ACC112 (cell line): ENCODE results near the gene GRP.

ENCODE experiments used
- H2AFZ ChIP-seq: fragments of 200-600 bp; sonication (generic); one replicate; pipeline ENCODE4 v1.6.0; 2017; ENCODE audit warnings: antibody characterized with exemption, low read length; ENCODE audit not compliant: unreplicated experiment
- H3K27ac ChIP-seq: fragments of 200-600 bp; sonication (generic); 2 replicates; pipeline ENCODE4 v1.5.1; 2014; ENCODE audit warnings: low read depth, mild to moderate bottlenecking, antibody characterized with exemption, low read length, moderate library complexity
- H3K27me3 ChIP-seq: fragments of 200-600 bp; sonication (generic); 2 replicates; pipeline ENCODE4 v1.6.1; 2014; ENCODE audit warnings: mild to moderate bottlenecking, antibody characterized with exemption, low read length, moderate library complexity, mixed read lengths; ENCODE audit not compliant: insufficient read depth
- H3K36me3 ChIP-seq: fragments of 200-600 bp; sonication (generic); 2 replicates; pipeline ENCODE4 v1.6.1; 2016; ENCODE audit warnings: mild to moderate bottlenecking, antibody characterized with exemption, low read length, moderate library complexity, mixed read lengths; ENCODE audit not compliant: insufficient read depth
- H3K4me1 ChIP-seq: fragments of 200-600 bp; sonication (generic); one replicate; pipeline ENCODE4 v1.6.1; 2016; ENCODE audit warnings: low read length, mixed read lengths; ENCODE audit not compliant: insufficient read depth, unreplicated experiment, control insufficient read depth
- H3K4me3 ChIP-seq: fragments of 200-600 bp; sonication (generic); 2 replicates; pipeline ENCODE4 v1.5.1; 2014; ENCODE audit warnings: mild to moderate bottlenecking, low read depth, low read length
- H3K79me2 ChIP-seq: fragments of 200-600 bp; sonication (generic); one replicate; pipeline ENCODE4 v1.6.0; 2016; ENCODE audit warnings: low read length; ENCODE audit not compliant: control insufficient read depth, unreplicated experiment, insufficient read depth

The GRP gene

DNA sequence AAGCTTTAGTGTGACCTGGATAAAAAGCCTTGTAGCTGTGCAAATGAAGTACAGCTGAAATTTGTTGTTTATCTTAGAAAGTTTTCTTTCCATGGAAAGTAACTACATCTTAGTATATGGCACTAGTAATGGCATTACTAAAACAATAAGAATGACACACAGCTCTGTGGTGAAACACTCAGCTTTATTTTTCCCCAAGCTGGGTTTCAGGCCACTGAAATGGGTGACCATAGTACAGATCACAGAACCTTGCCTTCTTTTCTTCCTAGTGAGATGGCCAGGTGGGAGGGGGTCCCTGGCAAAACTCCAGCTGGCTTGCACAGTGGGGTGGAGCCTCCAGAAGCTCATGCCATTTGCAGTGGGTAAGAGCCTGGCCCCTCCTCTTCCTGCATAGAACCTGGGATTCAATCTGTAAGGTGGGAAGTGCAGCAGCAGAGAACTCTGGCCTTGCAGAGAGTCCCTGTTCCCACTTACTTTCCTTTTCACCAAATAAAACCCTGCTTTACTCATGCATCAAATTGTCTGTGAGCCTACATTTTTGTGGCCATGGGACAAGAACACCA, 17.6 kb upstream of the GRP start:
- H3K27ac ChIP-seq, result no peak overlapping the region
- no peak overlapping the region for H2AFZ ChIP-seq

DNA sequence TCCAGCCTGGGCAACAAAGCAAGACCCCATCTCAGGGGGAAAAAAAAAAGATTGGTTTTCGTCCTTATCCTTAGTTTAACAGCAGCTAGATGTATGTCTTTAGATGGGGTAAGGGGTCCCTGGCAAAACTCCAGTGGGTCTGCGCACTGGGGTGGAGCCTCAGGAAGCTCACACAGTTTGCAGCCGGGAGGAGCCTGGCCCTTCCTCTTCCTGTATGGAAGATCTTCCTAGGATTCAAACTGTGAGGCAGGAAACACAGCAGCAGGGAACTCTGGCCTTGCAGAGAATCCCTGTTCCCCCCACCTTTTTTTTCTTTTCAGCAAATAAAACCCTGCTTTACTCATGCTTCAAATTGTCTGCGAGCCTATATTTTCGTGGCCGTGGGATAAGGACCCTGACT, 12.5 kb upstream of the GRP start:
- Histone ChIP-seq H3K36me3 (no peaks in the 10 kb centered on the region), H3K4me1 (no peaks in the 10 kb centered on the region), H3K27me3 (peaks cover 96% of the 10 kb centered on the region), H3K4me3 (no peak overlapping the region), H2AFZ (no peak overlapping the region), H3K79me2 (no peaks in the 10 kb centered on the region), H3K27ac (no peak overlapping the region)

More for the DNA sequence above, 17.6 kb upstream of the GRP start:
- Histone ChIP-seq H3K4me3 (no peak overlapping the region), H3K36me3 (no peaks in the 10 kb centered on the region), H3K79me2 (no peaks in the 10 kb centered on the region), H3K4me1 (no peaks in the 10 kb centered on the region), H3K27me3 (peaks cover 87% of the 10 kb centered on the region)

DNA sequence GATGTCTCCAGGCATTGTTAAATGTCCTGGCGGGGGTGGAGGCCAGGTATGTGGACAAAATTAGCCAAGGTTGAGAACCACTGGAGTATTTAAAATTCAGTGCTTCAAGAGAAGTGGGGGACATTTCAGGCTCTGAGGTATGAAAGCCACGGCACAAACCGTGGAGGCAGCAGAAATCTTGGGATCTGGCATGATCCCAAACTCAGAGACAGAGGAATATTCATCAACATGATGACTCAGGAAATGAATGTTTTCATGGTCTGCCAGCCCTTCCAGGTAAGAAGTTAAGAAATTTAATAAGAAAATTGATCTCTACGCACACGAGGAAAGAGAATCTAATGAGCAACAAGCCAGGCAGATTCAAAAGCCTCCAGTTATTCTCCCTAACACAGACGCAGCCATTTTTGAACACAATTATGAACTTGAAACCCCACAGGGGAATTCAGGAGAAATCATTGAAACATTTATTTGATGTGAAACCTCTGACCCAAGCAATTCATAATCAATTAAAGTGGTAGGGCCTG, 11.3 kb upstream of the GRP start:
- H3K4me1 ChIP-seq, result no peaks in the 10 kb centered on the region
- no peaks in the 10 kb centered on the region for H3K36me3 ChIP-seq
- no peak overlapping the region for H3K27ac ChIP-seq
- H3K79me2 ChIP-seq, result no peaks in the 10 kb centered on the region
- H3K4me3 ChIP-seq, result no peak overlapping the region
- H2AFZ ChIP-seq, result no peak overlapping the region
- peaks cover 95% of the 10 kb centered on the region for H3K27me3 ChIP-seq

DNA sequence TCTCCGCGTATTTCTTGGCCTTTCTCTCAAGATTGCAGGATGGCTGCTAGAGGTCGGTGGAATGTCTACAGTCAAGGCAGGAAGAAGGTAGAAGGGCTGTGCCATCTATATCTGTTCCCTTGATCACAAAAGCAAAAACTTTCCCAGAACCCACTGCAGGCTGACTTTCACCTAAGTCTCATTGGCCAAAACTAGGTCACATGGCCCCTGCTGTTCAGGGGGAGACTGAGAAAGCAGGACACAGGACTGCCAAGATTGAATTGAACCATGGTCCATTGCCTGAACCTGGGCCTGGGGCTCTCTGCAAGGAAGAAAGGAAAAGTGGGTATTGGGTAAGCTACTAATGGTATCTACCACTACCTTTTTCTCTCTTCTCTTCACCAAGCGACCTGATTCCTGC, 9.7 kb upstream of the GRP start:
- no peak overlapping the region for H3K4me3 ChIP-seq
- H2AFZ ChIP-seq, result no peak overlapping the region
- H3K79me2 ChIP-seq, result no peaks in the 10 kb centered on the region
- no peak overlapping the region for H3K27ac ChIP-seq
- no peaks in the 10 kb centered on the region for H3K36me3 ChIP-seq
- no peaks in the 10 kb centered on the region for H3K4me1 ChIP-seq
- peaks cover 95% of the 10 kb centered on the region for H3K27me3 ChIP-seq

DNA sequence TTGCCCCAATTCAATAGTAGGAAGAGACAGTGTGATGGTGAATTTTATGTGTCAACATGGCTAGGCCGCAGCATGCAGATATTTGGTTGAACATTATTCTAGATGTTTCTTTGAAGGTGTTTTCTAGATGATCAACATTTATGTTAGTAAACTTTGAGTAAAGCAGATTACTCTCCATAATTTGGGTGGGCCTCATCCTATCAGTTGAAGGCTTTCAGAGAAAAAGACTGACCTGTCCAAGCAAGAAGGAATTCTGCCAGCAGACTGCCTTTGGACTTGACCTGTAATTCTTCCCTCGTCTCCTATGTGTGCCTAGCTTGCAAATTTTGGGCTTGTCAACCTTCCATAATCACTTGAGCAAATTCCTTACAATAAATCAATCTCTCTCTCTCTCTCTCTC, 8.3 kb upstream of the GRP start:
- Histone ChIP-seq H3K27me3 (peaks cover 95% of the 10 kb centered on the region), H2AFZ (no peak overlapping the region), H3K4me1 (no peaks in the 10 kb centered on the region), H3K79me2 (no peaks in the 10 kb centered on the region), H3K27ac (no peak overlapping the region), H3K36me3 (no peaks in the 10 kb centered on the region), H3K4me3 (no peak overlapping the region)

DNA sequence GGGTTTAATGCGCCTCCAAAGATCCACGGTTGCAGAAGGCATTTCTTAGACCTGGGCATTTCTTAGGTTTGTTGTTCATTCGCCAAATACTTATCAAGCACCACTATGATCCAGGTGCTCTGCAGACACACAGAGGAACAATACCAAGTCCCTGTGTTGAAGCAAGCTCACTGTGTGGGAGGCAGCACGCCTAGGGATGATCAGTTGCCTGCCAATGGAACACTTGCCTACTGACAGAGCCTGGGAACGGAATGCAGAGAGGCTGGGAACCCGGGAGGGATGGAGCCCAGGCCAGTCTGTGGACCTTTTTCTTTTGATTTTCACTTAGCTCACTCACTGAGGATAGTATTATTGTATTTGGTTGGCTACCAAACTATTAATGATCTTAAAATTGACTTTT, 1.9 kb upstream of the GRP start:
- Histone ChIP-seq H3K27me3 (peaks cover 98% of the 10 kb centered on the region), H3K4me1 (no peaks in the 10 kb centered on the region), H3K36me3 (no peaks in the 10 kb centered on the region)

DNA sequence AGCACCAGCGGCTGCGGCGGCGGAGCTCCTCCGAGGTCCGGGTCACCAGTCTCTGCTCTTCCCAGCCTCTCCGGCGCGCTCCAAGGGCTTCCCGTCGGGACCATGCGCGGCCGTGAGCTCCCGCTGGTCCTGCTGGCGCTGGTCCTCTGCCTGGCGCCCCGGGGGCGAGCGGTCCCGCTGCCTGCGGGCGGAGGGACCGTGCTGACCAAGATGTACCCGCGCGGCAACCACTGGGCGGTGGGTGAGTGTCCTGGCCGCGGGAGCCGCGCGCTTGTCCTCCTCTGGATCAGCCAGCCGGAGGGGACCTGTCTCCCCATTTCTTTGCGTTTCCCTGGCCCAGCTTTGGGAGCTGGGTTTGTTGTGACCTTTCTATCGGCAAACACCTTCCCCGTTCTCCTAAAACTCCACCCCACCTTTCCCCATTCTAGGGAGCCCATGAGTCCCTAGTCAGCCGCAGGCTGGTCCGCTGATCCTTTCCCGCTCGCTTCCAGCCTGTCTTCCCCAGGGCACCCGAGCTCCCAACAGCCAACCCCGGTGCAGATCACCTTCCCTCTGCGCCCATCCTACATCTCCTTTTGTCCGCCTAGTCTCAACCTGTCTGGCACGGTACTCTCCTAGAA, 316 bp downstream of the GRP start:
- Histone ChIP-seq H3K36me3 (no peaks in the 10 kb centered on the region), H3K27ac (no peak overlapping the region), H3K4me3 (no peak overlapping the region), H3K4me1 (no peaks in the 10 kb centered on the region), H2AFZ (no peak overlapping the region), H3K27me3 (peaks cover 100% of the 10 kb centered on the region), H3K79me2 (no peaks in the 10 kb centered on the region)

More for the DNA sequence above, 1.9 kb upstream of the GRP start:
- Histone ChIP-seq H2AFZ (no peak overlapping the region), H3K27ac (no peak overlapping the region), H3K4me3 (no peak overlapping the region), H3K79me2 (no peaks in the 10 kb centered on the region)

DNA sequence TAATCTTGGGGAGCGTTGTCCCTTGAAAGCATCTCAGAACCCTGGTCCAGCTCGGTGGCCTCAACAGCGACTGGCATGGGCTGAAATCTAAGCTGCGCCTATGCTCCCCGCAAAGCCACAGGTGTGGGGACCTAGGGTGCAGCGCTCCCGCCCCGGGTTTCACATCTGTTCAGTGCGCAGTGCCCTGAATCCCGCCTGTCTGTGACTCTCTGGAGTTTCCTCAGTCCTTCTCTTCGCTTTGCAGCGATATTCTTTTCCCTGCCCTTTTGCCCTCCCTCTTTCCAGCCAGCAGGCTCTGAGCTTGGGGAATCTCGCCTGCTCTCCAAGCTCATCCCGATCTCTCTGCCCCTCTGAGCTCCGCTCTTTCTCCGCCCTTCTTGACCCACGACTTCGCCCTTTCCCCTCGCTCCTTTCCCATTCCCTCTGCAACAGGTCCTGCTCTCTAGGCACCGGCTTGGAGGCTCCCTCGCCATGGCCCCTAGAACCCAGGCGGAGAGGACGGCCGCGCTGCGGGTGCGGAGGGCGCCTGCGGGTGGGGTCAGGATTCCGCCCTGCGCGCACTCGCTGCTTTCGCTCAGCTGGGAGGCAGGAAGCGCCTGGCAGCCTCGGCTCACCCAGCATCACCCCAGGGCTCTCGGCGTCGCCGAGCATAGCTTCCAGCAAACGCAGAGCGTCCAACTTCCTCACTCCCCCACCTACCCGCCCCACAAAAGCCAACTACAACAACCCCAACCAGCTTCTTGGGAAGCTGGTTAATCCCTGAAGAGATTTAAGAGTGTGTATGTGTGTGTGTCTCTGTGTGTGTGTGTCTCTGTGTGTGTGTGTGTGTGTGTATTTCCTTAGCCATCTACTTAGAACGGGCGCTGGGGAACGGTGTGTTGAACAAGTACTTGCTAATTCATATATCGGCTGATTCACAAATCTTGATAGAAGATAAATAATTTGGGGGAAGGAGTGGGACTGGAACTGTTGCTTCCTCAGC, 1.1 kb downstream of the GRP start:
- H3K79me2 ChIP-seq, result no peaks in the 10 kb centered on the region
- H3K27ac ChIP-seq, result no peak overlapping the region
- H2AFZ ChIP-seq, result no peak overlapping the region
- no peaks in the 10 kb centered on the region for H3K4me1 ChIP-seq
- H3K4me3 ChIP-seq, result peak overlapping the region; percentile 54; the same call in 1 of the 2 replicates
- H3K27me3 ChIP-seq, result peaks cover 100% of the 10 kb centered on the region
- no peaks in the 10 kb centered on the region for H3K36me3 ChIP-seq

DNA sequence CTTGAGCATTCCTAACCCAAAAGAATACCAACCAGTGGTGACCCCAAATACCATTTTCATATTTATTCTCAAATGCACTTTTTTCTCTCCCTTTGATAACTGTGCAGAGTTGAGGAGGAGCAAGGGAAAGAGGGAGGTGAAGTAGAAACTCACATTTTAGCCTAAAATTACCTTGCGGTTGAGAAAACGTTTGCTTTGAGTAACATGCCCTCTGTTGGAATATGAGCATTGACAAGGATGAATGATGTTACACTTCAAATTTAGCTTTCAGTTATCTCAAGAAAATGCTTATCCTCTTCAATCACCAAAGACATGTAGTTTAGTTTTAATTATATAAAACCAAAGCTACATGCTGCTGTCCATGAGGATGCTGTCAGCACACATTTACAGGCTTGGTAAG, 2.4 kb downstream of the GRP start:
- Histone ChIP-seq H2AFZ (no peak overlapping the region), H3K79me2 (no peaks in the 10 kb centered on the region), H3K4me1 (no peaks in the 10 kb centered on the region), H3K27me3 (peaks cover 100% of the 10 kb centered on the region), H3K4me3 (no peak overlapping the region), H3K36me3 (no peaks in the 10 kb centered on the region), H3K27ac (no peak overlapping the region)

DNA sequence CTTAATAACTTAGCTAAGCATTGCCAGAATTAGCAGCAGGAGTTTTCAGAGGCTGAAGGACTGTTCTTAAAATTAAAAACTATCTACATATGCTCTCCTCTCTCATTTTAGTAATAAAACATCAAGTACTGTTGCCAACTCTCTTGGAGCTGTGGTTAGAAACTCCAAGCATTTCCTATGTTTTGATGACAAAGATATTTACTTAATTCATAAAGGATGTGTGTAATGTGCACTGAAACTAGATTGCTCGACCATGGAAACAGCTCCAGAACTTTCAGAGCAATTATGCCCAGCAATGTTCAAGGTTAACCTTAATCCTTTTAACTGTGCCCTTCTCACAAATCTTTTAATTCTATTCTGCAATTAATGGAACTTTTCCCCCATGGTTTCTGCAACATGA, 8.4 kb downstream of the GRP start:
- Histone ChIP-seq H3K79me2 (no peaks in the 10 kb centered on the region), H3K36me3 (no peaks in the 10 kb centered on the region), H3K4me3 (no peak overlapping the region), H3K4me1 (no peaks in the 10 kb centered on the region), H2AFZ (no peak overlapping the region), H3K27me3 (peaks cover 94% of the 10 kb centered on the region), H3K27ac (no peak overlapping the region)
